Left colon (tissue), 2 donors: ENCODE data around the gene CLEC2B. TPM values are rescaled to one million over a fixed set of nuclear protein-coding genes. Genes with fewer than 3 reads are reported as not detected.

ENCODE experiments used
- ATAC-seq: fragments of 200-7000 bp; cut with Tn5 transposase; one replicate; pipeline ENCODE4 v1.9.1; 2020; ENCODE audit warnings: mild to moderate bottlenecking, moderate library complexity
- DNase-seq, 2 donors: peaks; one replicate each; pipeline ENCODE4 v3.0.0-alpha.2; 2020
- intact Hi-C, 2 donors: fragments of 100-400 bp; cut with DNase I in 1 of 2; cut with micrococcal nuclease in 1 of 2; formaldehyde crosslinking; loops; one replicate each; pipeline versions ENCODE4 v1.11.2 to v1.14.0; 2022; cut with DNase I, micrococcal nuclease
- total RNA-seq, 2 donors: library from RNA; stranded (reverse); fragmentation: NEBNext Ultra II Directional; extraction: Animal tissue kit (Norgen Biotek cat#: 25700); gene quantifications; one replicate each; pipeline ENCODE4 v1.2.1, GENCODE V29; 2021
- donor health status: DM: no; HTN: no; CAD: no.
- donor health status: DM: yes; HTN: yes; CAD: no.

The CLEC2B gene
- total RNA-seq, 2 donors from 2014 or later = 1.6 to 4.8 TPM

DNA sequence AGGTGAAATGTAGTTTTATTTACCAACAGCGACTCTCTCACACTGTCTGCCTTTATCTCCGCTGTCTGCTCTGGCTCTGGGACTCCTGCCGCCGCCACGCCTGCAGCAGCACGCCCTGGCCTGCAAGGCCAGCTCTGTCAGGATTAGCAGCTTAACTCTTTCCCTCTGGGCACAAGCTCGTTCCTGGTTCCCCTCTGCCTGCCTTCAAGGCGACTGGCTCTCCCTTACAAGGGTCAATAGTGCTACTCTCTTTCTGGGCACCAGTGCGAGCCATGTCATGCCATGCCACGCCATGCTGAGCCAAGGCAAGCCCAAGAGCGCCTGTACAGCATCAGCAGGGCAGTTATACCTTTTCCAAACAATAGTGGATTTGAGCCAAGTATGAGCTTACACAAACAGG is 3.6 kb upstream of the CLEC2B start:
- ATAC-seq (no peak), DNase-seq (no peak)
- intact Hi-C loops = no loop called here

DNA sequence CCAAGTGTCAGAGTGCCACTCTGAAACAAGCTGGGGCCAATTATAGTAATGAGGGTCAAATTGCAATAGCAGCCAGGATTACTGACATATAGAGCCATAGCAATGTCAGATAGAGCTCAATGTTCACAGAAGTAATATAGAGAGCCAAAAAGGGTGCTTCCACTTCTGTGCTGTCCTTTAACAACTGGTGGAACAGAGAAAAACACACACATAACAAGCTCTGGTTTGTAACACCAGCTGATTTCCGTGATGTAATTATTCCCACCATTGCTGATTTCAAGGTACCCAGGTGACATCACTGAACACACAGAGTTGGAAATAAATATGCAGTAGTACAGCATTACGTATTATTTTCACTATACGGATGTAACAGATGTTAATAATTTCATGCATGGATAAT is 3.0 kb upstream of the CLEC2B start:
- ATAC-seq (no peak), DNase-seq (no peak)
- intact Hi-C loops = no loop called here

DNA sequence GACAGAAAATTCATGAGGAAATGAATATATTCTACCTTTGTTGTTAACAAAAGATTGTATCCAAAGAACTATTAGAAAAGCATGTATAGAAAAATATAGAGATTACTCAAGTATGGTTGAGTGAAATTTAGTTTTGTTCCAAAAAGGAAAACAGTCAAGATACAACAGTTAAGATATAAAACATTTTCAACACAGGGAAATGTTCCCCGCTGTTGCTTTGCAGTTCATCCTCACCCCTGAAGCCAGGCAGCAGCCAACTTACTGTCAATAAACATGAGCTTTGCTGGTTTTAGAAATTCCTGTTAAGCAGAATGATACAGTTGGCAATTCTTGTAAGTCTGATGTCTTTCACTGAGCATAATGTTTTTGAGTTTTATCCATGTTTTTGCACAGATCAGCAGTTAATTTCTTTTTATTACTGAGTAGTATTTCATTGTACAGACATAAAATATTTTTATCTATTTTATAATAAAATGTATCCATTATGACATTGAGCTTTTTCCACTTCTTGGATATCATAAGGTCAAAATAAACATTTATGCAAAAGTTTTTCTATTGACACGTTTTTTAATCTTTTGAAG is 1.2 kb upstream of the CLEC2B start:
- no peak for ATAC-seq

DNA sequence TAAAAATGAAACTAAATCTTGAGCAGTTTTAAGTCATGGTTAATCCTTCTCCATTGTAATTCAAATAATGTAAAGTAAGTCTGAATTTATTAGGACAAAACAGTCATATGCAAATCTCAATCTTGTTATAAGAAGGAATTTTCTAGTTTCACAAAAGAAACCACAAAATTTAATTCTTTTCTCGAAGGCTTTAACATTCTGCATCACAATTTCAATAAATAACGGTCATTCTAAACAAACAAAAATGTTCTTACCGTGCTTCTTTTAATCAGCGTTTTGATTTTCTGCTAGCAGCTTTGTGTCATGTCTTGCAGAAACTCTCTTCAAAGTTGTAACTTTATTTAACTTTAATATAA is 225 bp downstream of the CLEC2B start:
- DNase-seq = no peak
- intact Hi-C loops = no loop called here
- no peak for ATAC-seq

More for the DNA sequence above, 1.2 kb upstream of the CLEC2B start:
- intact Hi-C loops = no loop called here
- no peak for DNase-seq

DNA sequence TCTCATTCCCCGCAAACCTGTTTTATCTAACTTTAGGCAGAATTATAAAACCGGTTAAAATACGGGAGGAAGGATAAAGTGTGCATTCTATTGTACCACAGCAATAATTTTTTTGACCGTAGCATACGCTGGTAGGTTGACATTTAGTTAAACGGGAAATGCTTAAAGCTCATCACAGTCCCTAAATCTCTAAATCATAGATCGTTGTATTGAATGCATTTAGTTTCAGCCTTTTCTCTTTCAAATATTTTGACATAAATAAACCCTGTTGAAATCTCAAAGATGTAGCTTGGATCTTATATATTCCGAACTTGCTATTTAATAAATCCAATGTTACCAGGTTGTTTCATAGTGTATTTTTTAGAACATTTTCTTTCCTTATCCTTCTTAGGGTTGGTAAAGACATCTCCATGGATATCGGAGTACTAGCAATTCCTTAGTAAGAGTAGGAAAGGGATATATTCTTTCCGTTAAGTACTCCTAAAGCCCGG is 798 bp downstream of the CLEC2B start:
- ATAC-seq (no peak), DNase-seq (no peak)
- intact Hi-C loops = no loop called here

DNA sequence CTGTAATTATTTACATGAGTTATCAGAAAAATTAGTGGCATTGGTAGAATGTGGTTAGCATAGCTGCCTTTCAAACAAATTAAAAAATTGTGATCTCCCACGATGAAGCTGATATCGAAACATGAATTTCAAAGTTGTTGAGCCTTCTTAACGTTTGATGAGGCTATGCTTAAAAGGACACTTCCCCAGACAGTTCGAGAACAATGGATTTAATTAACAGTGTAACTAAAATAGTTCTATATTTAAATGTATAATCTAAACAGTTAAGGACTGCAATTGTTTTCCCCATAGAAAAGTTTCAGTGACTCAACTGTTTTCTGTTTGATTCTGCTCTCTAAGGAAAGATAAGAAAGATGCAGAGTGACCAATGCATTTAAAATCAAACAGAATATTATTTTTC is 1.6 kb downstream of the CLEC2B start:
- ATAC-seq (no peak), DNase-seq (no peak)
- intact Hi-C loops = no loop called here

DNA sequence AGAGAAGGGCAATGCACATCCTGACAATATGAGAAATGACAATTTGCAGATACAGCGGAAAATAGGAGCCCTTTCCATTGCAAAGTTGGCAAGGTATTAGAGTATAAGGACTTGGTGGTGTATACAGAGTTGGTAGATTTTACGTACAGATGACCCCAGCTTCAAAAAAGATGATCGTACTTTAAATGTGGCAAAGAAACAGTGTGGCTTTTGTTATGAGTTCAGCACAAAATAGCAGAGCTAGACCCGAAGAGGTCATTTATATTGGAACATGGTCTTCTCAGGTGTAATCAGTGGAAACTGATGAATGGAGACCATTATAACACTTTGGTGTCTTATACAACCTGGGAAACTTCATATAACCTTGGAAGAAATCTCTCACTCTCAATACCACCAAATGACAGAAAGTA is 2.3 kb downstream of the CLEC2B start:
- intact Hi-C loops = no loop called here
- ATAC-seq (no peak), DNase-seq (no peak)

DNA sequence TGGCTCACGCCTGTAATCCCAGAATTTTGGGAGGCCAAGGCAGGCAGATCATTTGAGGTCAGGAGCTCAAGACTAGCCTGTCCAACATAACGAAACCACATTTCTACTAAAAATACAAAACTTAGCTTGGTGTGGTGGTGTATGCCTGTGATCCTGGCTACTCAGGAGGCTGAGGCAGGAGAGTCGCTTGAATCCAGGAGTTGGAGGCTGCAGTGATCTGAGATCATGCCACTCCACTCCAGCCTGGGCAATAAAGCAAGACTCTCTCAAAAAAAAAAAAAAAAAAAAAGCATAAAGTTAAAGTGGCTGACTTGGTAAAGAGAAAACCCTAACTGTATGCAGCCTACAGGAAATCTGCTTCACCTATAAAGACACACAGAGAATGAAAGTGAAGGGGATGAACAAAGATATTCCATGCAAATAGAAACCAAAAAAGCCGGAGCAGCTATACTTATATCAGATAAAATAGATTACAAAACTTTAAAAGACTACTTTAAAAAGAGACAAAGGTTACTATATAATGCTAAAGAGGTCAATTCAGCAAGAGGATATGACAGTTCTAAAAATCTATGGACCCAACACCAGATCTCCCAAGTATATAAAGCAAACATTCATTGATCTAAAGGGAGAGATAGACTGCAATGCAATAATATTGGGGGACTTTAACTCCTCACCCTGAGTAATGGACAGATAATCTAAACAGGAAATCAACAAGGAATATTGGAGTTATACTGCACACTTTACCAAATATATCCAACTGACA is 4.1 kb downstream of the CLEC2B start:
- intact Hi-C loops = no loop called here
- no peak for DNase-seq
- ATAC-seq = no peak

DNA sequence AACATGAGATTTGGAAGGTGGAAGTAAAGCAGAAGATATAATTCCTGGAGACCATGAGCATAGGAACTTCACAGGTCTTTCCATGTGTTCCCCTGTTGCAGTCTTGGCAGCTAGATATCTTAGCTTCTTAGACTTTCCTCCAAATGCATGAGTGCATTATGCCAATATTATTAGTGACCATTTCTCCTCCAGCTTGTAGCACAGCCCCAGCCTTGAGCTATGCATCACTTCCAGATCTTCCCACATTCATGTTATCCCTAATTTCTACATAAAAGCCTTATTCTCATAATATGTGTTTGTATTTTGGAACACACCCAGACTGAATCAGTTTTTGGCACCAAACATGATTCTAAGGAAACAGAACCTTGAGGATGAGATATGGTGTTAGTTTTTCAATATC is 11.0 kb downstream of the CLEC2B start:
- DNase-seq (no peak), ATAC-seq (no peak)

DNA sequence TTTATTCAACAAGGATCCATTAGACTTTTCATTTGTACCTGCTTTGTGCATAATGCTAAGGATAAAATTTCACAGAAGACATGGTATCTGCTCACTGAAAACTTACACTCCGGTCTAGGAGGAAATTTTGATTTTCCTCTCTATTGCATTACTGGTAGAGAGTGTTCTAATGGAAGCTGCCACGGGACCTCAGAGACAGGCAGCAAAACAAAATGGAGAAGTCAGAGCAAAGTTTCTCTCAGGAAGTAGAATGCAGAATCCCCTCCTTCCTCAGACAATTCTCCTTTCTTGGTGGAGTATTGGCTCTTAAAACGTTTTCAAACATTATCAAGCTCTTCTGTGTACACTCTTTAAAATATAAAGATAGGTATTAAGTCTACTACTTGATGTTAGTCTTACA is 12.3 kb downstream of the CLEC2B start:
- intact Hi-C loops = no loop called here
- ATAC-seq (no peak), DNase-seq (no peak)

More for the DNA sequence above, 11.0 kb downstream of the CLEC2B start:
- intact Hi-C loops = no loop called here

DNA sequence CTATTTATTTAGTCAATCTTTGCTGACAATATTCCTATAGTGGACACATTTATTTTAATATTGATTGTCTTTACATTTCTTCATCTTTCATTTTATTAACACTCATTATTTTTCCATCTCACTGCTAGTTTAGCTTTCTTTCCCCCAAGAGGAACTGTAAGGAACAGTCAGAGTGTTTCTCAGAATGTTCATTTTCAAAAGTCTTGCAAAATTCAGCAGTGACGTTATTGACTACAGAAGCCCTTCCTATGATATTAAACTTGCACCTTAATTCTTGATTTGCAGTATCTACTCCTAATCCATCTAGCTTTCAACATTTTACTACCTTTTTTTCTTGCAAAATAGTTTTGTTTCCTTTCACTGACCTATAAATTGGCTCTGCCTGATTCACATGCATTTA is 13.0 kb downstream of the CLEC2B start:
- DNase-seq (no peak), ATAC-seq (no peak)
- intact Hi-C loops = no loop called here

DNA sequence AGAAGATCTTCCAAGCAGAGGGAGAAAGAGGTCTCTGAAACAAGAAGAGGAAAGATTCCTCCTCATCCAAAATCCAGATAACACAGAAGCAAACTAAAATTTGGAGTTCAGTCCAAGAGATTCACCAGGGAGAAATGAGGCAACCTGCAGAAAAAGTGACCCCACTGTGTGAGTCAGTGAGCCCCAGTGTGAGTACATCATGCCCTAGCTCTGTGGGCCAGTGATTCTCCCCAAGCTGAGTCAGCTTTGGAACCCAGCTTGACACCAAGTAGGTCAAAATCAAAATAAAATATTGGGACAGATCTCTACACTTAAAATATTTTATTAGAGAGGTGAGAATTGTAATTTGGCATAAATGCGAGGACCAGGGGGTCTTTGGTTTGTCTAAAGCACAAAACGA is 17.2 kb downstream of the CLEC2B start:
- intact Hi-C loops = no loop called here
- no peak for DNase-seq
- ATAC-seq = no peak

DNA sequence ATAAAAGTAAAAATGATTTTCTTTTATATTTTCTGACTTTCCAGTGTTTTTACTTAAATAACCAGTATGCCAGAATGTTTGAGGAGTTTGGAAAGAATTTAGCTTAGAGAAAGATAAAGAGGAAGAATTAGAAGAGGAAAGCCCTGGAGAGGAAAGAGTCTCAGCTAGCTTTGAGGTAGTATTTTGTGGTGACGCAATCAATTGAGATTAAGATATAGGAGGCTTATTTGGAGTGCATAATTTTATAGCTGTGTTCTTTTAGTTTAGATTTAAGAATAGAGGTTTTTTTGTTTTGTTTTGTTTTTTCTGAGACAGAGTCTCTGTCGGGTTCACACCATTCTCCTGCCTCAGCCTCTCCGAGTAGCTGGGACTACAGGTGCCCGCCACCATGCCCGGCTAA is 18.1 kb downstream of the CLEC2B start:
- no peak for DNase-seq
- ATAC-seq = no peak
- intact Hi-C loops = no loop called here

DNA sequence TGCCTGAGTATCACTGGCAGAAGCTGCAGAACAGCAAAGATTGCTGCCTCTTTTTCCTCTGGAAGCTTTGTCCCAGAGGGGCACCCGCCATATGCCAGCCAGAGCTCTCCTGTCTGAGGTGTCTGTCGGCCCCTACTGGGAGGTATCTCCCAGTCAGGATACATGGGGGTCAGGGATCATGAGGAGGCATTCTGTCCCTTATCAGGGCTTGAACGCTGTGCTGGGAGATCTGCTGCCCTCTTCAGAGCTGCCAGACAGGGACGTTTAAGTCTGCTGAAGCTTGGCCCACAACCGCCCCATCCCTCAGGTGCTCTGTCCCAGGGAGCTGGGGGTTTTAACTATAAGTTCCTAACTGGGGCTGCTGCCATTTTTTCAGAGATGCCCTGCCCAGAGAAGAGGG is 20.3 kb downstream of the CLEC2B start:
- ATAC-seq (no peak), DNase-seq (no peak)
- intact Hi-C loops = no loop called here

DNA sequence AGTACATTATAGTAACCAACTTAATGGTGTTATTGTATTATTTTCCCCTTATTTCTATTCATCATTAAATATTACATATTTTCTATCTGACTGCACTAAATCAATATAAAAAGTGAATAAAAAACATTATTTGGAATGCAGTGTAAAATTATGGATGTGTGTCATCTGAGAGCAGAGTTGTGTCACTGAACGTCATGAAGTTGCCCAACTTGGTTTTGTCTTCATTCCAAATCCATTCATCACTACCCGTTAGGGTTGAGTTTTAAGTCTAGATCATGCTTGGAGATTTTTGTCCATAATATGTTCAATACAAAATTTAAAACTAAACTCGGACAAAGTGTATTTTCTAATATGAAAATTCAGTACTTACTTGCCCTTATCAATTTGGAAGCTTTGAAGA is 25.7 kb downstream of the CLEC2B start:
- intact Hi-C loops = no loop called here
- no peak for ATAC-seq
- DNase-seq = no peak

DNA sequence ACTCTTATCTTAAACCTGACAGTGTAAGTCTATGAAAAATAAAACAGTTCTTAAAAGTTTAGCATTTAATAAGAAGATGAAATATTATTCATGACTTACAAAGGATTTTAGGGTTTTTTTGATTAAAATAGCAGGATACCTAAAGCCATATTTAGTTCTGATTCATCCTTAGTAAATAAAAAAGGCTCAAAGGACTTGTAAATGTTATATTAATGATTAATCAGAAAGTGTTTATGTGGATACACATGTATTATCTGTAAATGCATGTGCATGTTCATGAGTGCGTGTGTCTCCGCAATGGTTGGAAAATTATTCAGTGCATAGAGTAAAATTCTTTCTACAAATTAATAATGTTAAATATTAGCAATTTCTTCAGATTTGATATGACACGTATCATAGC is 37.4 kb downstream of the CLEC2B start:
- no peak for DNase-seq
- intact Hi-C loops = no loop called here
- no peak for ATAC-seq

DNA sequence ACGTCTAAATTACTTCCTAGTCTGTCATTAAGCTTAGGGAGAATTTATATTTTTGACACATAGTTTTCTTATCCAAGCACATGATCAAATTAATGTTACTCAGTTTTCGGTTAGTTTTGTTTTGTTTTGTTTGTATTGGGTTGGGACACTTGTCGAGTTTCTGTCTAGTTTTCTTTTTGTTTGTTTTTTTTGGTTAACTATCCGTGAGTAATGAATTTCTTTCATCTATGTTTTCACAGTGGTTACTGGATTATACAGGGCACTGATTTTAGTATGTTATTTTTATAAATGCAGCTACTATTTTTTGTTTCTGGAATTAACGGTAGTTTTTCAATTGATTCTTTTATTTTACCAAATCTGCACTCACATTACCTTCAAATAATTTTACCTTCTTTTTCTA is 39.2 kb downstream of the CLEC2B start:
- intact Hi-C loops = no loop called here
- DNase-seq (no peak), ATAC-seq (no peak)

DNA sequence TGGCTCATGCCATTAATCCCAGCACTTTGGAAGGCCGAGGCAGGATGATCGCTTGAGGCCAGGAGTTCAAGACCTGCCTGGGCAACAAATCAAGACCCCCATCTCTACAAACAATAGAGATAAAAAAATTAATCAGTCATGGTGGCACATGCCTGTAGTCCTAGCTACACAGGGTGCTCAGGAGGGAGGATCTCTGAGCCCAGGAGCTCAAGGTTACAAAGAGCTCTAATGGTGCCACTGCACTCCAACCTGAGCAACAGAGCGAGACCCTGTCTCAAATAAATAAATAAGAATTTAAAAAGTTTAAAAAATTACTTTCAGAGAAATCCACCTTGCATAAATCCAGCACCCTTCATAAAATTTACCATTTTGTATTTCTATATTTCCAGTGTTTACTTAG is 39.7 kb downstream of the CLEC2B start:
- no peak for ATAC-seq
- DNase-seq = no peak
- intact Hi-C loops = no loop called here

DNA sequence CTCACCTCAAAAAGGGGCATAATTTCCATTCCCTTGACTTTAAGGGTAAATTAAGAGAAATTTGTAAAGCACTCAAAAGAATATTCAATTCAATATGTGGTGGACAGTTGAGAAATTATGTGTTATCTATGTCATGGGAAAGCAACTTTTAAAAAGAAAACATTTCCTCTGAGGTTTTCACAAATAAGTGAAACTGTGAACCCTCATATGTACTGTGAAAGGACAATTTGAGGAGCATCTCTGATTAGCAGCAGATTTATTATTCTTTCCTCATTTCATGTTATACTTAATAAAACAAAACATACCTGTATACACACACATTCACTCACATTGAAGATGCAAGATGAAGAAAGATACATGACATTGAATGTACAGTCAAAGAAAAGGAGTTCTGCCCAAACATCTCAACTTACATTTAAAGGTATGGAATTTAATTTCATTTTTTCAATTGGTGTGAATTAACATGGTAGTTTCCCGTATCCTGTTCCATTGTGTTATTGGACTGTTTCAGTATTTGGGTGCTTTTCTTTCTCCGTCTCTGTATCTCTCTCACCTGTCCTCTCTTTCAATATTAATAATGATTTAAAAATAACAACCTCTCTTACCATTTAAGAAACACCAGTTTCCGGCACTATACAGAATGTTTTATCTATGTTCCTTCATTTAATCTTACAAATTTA is 41.8 kb downstream of the CLEC2B start, which contains the start of gene KLRF1:
Gene KLRF1, plus strand, starts transcription at position 273 of the 680 bp plus-strand sequence. Its CDS starts 64 bp downstream, at position 337.
- intact Hi-C loops = no loop called here
- no peak for ATAC-seq
- DNase-seq = no peak

DNA sequence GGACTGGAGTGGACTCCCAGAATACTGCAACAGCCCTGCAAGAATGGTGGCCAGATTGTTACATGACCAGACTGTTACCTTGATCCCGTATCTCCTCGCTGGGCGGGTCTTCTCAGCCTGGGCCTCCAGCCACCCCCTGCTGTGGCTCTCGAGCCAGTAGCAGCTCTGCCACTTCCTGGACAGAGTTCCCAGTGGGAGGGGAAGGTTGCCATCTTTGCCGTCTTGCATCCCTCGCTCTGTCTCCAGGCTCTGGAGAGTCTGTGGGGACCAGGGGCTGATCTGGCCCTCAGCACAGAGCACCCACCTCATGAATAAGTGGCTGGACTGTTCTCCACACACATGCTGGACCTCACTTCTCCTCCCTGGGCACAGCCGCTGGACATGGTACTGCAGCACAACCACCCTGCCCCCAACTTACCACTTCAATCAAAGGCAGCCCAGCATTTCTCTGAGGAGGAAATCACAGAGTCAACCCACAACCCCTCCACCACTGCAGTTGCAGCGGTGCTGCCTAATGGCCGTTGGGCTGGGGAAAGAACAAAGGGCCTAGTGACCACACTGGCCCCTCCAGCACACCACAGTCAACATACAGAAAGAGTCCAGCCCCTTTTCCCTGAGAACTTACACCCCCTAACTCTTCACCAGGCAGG is 48.7 kb downstream of the CLEC2B start:
- ATAC-seq = no peak
- intact Hi-C loops = no loop called here

More for the DNA sequence above, 48.7 kb downstream of the CLEC2B start:
- no peak for DNase-seq
